Body of pancreas (tissue), 4 donors: ENCODE measurements around the gene VPS37B. TPM values are rescaled to one million over a fixed set of nuclear protein-coding genes. Genes with fewer than 3 reads are reported as not detected.
"Not testable (repeated sequence)": the region's sequence is repeated elsewhere in the genome, so short reads cannot be mapped to it uniquely, and the experiment has no call there.

Experiments
- ATAC-seq: fragments of 150-250 bp; one replicate; pipeline ENCODE4 v1.9.1; 2016
- DNase-seq, 4 donors: peaks; one replicate each; pipeline ENCODE4 v3.0.0-alpha.2; 2019
- H3K27ac ChIP-seq, 4 donors: fragments of 200-600 bp; sonication (generic); 1 replicate in 3 of 4; 2 replicates in 1 of 4; pipeline versions ENCODE4 v1.5.1 to v1.6.1; 2016 to 2019; ENCODE audit warnings: mild to moderate bottlenecking in 1 of 4, mixed read lengths in 1 of 4, moderate library complexity in 1 of 4
- H3K27me3 ChIP-seq, 2 donors: fragments of 200-600 bp; sonication (generic); one replicate each; pipeline ENCODE4 v1.6.0; 2016; ENCODE audit warnings: mild to moderate bottlenecking in 1 of 2
- H3K36me3 ChIP-seq, 2 donors: fragments of 200-600 bp; sonication (generic); replicated peaks in 1 of 2; 2 replicates each; pipeline ENCODE4 v1.5.1; 2016; ENCODE audit warnings: low read depth in 2 of 2; ENCODE audit not compliant: insufficient read depth in 1 of 2
- H3K4me1 ChIP-seq: fragments of 200-600 bp; sonication (generic); one replicate; pipeline ENCODE4 v1.6.0; 2016
- H3K4me3 ChIP-seq, 2 donors: fragments of 200-600 bp; sonication (generic); 1 replicate in 1 of 2; 2 replicates in 1 of 2; pipeline ENCODE4 v1.5.1; 2016 to 2019
- H3K9me3 ChIP-seq, 3 donors: fragments of 200-600 bp; sonication (generic); 1 replicate in 2 of 3; 2 replicates in 1 of 3; pipeline ENCODE4 v1.5.1; 2016
- CTCF ChIP-seq, 7 experiments: fragments of 450-650 bp in 4 of 7; fragments of 200-600 bp in 3 of 7; sonication (generic) in 3 of 7; IDR thresholded peaks; one replicate each; pipeline ENCODE4 v1.5.1; 2016 to 2019; ENCODE audit warnings: antibody characterized with exemption in 7 of 7
- POLR2A ChIP-seq, 3 donors: fragments of 450-650 bp; IDR thresholded peaks; one replicate each; pipeline ENCODE4 v1.6.1; 2016; ENCODE audit warnings: antibody characterized with exemption in 3 of 3, mild to moderate bottlenecking in 2 of 3
- WGBS, 2 donors: methylation state at CpG; one replicate each; pipeline ENCODE4 v1.1.5; 2017; 5-methylcytosine and 5-hydroxymethylcytosine counted together
- intact Hi-C: fragments of 100-400 bp; cut with DNase I; formaldehyde crosslinking; loops from one replicate; pipeline ENCODE4 v1.15.1; 2023
- total RNA-seq, 2 donors: library from RNA; depleted of rRNA; stranded (reverse); fragments of >200 nt; gene quantifications; one replicate each; pipeline ENCODE4 v1.1.0, GENCODE V29; 2016

VPS37B gene
- total RNA-seq, 2 donors from 2014 or later = 18.7 to 46.8 TPM

DNA sequence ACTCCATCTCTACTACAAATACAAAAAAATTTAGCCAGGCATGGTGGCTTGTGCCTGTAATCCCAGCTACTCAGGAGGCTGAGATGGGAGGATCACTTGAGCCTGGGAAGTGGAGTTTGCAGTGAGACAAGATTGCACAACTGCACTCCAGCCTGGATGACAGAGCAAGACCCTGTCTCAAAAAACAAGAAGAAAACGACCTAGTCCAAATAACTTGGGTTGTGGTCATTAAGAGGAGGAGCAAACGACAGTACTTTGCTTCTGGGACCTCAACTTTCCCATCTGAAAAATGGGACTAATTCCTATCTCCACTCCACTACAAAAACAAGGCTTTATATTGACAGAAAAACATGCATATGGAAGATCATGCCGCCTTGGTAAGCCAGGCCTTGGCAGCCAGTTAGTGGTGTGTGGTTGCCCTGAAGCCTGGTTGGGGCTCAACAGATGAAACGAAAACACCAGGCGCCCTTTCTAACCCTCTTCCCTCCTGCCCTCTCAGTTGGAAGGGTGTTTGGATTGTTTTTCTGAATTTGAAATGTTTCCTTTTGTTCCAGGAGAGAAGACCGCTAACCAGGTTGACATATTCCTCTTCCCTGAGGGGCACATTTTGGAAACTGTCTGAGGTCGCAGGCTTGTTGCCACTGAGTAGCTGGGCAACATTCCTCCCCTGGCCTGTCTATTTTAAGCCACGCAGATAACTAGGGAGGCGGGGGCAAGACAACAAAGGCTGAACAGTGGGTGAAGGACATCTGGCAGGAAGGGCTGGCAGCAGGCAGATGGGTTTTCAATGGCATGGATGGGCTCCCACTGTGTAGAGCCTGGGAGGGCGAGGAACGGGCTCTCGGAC is 13.7 kb upstream of the VPS37B start:
- H3K27ac ChIP-seq = peak overlapping the region in 3 of 4 donors; percentile 46 to 58 (median 51)
- 36 to 38% methylated on average over 12 of the region's 12 CpGs for WGBS, 2 donors
- TF ChIP-seq POLR2A (IDR thresholded peaks at IDR 0.05) = no peak
- no peak for TF ChIP-seq CTCF (IDR thresholded peaks at IDR 0.05)
- DNase-seq (peak; percentile 29 to 56 (median 38)), ATAC-seq (peak; percentile 68)
- no peak overlapping the region for H3K4me3 ChIP-seq
- intact Hi-C loops = no loop called here
- no peaks in the 10 kb centered on the region for H3K36me3 ChIP-seq
- H3K9me3 ChIP-seq = no peaks in the 10 kb centered on the region
- H3K27me3 ChIP-seq = no peaks in the 10 kb centered on the region
- peaks cover 19% of the 10 kb centered on the region for H3K4me1 ChIP-seq

DNA sequence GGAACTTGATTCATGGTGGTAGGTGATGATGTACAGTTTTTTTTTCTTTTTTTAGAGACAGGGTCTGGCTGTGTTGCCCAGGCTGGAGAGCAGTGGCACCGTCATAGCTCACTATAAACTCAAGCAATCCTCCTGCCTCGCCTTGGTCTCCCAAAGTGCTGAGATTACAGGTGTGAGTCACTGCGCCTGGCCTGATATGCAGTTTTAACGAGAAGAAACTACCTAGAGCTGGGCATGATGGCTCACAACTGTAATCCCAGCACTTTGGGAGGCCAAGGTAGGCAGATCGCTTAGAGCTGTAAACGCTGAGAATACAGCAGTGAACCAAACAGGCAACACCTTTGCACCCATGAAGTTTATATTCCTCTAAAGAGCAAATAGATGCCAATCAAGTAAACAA is 13.0 kb upstream of the VPS37B start:
- no peak for TF ChIP-seq CTCF (IDR thresholded peaks at IDR 0.05)
- TF ChIP-seq POLR2A (IDR thresholded peaks at IDR 0.05) = no peak
- peak; percentile 70 for ATAC-seq
- 42 to 72% methylated on average over 6 of the region's 6 CpGs for WGBS, 2 donors
- intact Hi-C loops = no loop called here
- Histone ChIP-seq H3K4me3 (no peak overlapping the region), H3K36me3 (no peaks in the 10 kb centered on the region), H3K9me3 (no peaks in the 10 kb centered on the region), H3K4me1 (peaks cover 20% of the 10 kb centered on the region), H3K27ac (peak overlapping the region in 1 of 4 donors; percentile 58), H3K27me3 (no peaks in the 10 kb centered on the region)
- peak; percentile 20 to 57 (median 46) for DNase-seq

- peaks cover 42% of the 10 kb centered on the region for H3K4me1 ChIP-seq
- H3K4me3 ChIP-seq, ATAC-seq, H3K9me3 ChIP-seq, H3K36me3 ChIP-seq, DNase-seq, H3K27me3 ChIP-seq, intact Hi-C loops, H3K27ac ChIP-seq: not testable (repeated sequence)
- WGBS, 2 donors = 91 to 96% methylated on average over 3 to 5 of the region's 5 CpGs
Measured at GRCh38 chr12:122905258-122905657, 9.3 kb upstream of the VPS37B start.

DNA sequence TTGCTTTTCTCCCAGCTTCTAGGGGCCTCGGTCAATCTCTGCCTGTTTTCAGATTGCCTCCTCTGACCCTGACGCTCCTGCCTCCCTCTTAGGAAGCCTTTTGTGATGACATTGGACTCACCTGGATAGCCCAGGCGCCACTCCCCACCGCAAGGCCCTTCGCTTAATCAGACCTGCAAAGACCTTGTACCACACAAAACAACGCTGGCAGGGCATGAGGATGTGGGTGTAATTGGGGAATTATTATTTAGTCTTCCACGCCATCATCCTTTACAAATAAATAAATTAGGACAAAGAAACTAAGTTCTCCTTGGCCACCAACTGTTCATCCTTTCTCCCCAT is 7.7 kb upstream of the VPS37B start:
- no peaks in the 10 kb centered on the region for H3K27me3 ChIP-seq
- 50 to 53% methylated on average over 7 of the region's 7 CpGs for WGBS, 2 donors
- H3K9me3 ChIP-seq = no peaks in the 10 kb centered on the region
- TF ChIP-seq POLR2A (IDR thresholded peaks at IDR 0.05) = no peak
- TF ChIP-seq CTCF (IDR thresholded peaks at IDR 0.05) = no peak
- peaks cover 26% of the 10 kb centered on the region for H3K4me1 ChIP-seq
- no peak for ATAC-seq
- peak overlapping the region in 3 of 4 donors; percentile 8 to 57 (median 11) for H3K27ac ChIP-seq
- peak in 1 of 4 donors; percentile 25 for DNase-seq
- intact Hi-C loops = no loop called here
- H3K4me3 ChIP-seq = no peak overlapping the region
- no peaks in the 10 kb centered on the region for H3K36me3 ChIP-seq

DNA sequence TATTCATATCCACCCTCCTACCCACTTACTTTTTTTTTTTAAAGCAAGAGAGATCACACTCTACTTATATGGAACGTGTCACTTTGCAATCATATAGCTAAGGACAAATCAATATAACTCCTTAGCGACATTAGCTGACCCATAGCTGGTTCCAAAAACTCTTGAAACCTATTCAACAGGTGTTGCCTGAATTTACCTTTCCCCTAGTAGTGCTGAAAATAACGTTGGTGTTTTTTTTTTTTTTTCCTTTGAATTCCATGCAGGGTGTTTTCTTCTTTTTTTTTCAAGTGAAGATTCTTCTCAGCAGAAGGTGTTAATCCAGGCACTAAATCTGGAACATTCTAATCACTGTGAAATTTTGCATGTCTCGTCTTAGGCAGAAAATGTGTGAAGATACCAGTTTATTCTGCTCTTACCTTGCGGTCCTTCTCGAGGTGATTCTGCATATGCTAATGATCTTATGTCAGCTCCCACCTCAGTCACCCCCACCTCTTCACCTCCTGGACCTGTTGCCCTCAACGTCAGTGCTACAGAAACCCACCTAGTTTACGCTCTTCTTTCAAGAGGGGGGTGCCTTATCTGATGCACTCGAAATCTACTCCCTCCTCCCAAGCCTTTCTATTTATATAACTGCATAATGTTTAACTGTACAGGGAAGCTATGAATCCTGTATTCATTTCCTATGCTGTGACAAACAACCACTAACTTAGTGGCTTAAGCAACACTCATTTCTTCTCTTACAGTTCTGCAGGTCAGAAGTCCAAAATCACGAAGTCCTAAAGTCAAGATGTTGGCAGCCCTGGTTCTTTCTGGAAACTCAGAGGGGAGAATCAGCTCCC is 7.1 kb upstream of the VPS37B start:
- ATAC-seq = no peak
- H3K4me1 ChIP-seq = peaks cover 31% of the 10 kb centered on the region
- H3K4me3 ChIP-seq = no peak overlapping the region
- no peaks in the 10 kb centered on the region for H3K36me3 ChIP-seq
- WGBS, 2 donors = 11 to 12% methylated on average over 10 of the region's 10 CpGs
- DNase-seq = no peak
- TF ChIP-seq POLR2A (IDR thresholded peaks at IDR 0.05) (no peak), CTCF (IDR thresholded peaks at IDR 0.05) (no peak)
- intact Hi-C loops = no loop called here
- peak overlapping the region in 3 of 4 donors; percentile 8 to 57 (median 11) for H3K27ac ChIP-seq
- no peaks in the 10 kb centered on the region for H3K27me3 ChIP-seq
- H3K9me3 ChIP-seq = no peaks in the 10 kb centered on the region
